Mesenchymal stem cell (in vitro differentiated cells and primary cell): Measurements from ENCODE around the gene CDH4.

ENCODE experiments used
- DNase-seq: peaks from one replicate; pipeline ENCODE4 v3.0.0-alpha.2; 2013
- H2AFZ ChIP-seq: one replicate; pipeline ENCODE4 v1.6.1; 2013; ENCODE audit warnings: low read depth, mild to moderate bottlenecking, control low read depth, inconsistent platforms, low read length, moderate library complexity
- H2AK5ac ChIP-seq: 2 replicates; pipeline ENCODE4 v1.6.1; 2013; ENCODE audit warnings: low read length, moderate library complexity, mild to moderate bottlenecking, inconsistent platforms; ENCODE audit not compliant: severe bottlenecking
- H2BK120ac ChIP-seq: one replicate; pipeline ENCODE4 v1.6.1; 2013; ENCODE audit warnings: low read depth, mild to moderate bottlenecking, inconsistent platforms, low read length, moderate library complexity
- H2BK12ac ChIP-seq, 2 experiments: one replicate each; pipeline ENCODE4 v1.6.1; 2013; ENCODE audit warnings: inconsistent platforms in 2 of 2, low read length in 2 of 2, mild to moderate bottlenecking in 2 of 2, moderate library complexity in 2 of 2, control low read depth in 1 of 2
- H2BK15ac ChIP-seq: one replicate; pipeline ENCODE4 v1.6.1; 2013; ENCODE audit warnings: mild to moderate bottlenecking, low read depth, inconsistent platforms; ENCODE audit not compliant: poor library complexity, severe bottlenecking
- H2BK5ac ChIP-seq: 2 replicates; pipeline ENCODE4 v1.6.1; 2013; ENCODE audit warnings: low read depth, mild to moderate bottlenecking, low read length, control low read depth, inconsistent platforms; ENCODE audit not compliant: poor library complexity, severe bottlenecking
- H3K14ac ChIP-seq, 2 experiments: one replicate each; pipeline ENCODE4 v1.6.1; 2013; ENCODE audit warnings: inconsistent platforms in 2 of 2, low read length in 2 of 2, control low read depth in 1 of 2, mild to moderate bottlenecking in 1 of 2, moderate library complexity in 1 of 2
- H3K18ac ChIP-seq, 2 experiments: one replicate each; pipeline ENCODE4 v1.6.1; 2013; ENCODE audit warnings: inconsistent platforms in 2 of 2, low read length in 2 of 2, control low read depth in 1 of 2, low read depth in 1 of 2, mild to moderate bottlenecking in 1 of 2
- H3K23ac ChIP-seq, 2 experiments: one replicate each; pipeline ENCODE4 v1.6.1; 2013; ENCODE audit warnings: inconsistent platforms in 2 of 2, low read length in 2 of 2, mild to moderate bottlenecking in 2 of 2, moderate library complexity in 2 of 2, control low read depth in 1 of 2
- H3K27ac ChIP-seq: 2 replicates; pipeline ENCODE4 v1.5.1; 2013; ENCODE audit warnings: mild to moderate bottlenecking, moderate library complexity, low read length, control low read depth, inconsistent platforms; ENCODE audit not compliant: poor library complexity, severe bottlenecking
- H3K27me3 ChIP-seq, 2 experiments: 2 replicates each; pipeline versions ENCODE4 v1.6.1 to v1.7.0; 2013; ENCODE audit warnings: low read length in 2 of 2, mild to moderate bottlenecking in 2 of 2, moderate library complexity in 2 of 2, control low read depth in 1 of 2, inconsistent platforms in 1 of 2; ENCODE audit not compliant: control insufficient read depth in 1 of 2, insufficient read depth in 1 of 2
- H3K36me3 ChIP-seq, 2 experiments: 2 replicates each; pipeline versions ENCODE4 v1.6.1 to v1.7.0; 2013; ENCODE audit warnings: low read length in 2 of 2, control low read depth in 1 of 2, inconsistent platforms in 1 of 2, low read depth in 1 of 2, mild to moderate bottlenecking in 1 of 2; ENCODE audit not compliant: insufficient read depth in 2 of 2, control insufficient read depth in 1 of 2
- H3K4ac ChIP-seq, 2 experiments: one replicate each; pipeline ENCODE4 v1.6.1; 2013; ENCODE audit warnings: inconsistent platforms in 2 of 2, low read length in 2 of 2, mild to moderate bottlenecking in 2 of 2, moderate library complexity in 2 of 2, control low read depth in 1 of 2, low read depth in 1 of 2
- H3K4me1 ChIP-seq: 2 replicates; pipeline ENCODE4 v1.6.1; 2013; ENCODE audit warnings: low read depth, low read length, control low read depth; ENCODE audit not compliant: control insufficient read depth, insufficient read depth
- H3K4me2 ChIP-seq: 2 replicates; pipeline ENCODE4 v1.6.1; 2013; ENCODE audit warnings: low read length, mild to moderate bottlenecking, inconsistent platforms; ENCODE audit not compliant: poor library complexity, severe bottlenecking
- H3K4me3 ChIP-seq, 2 experiments: 2 replicates each; pipeline versions ENCODE4 v1.5.1 to v1.7.0; 2013; ENCODE audit warnings: low read length in 2 of 2, mild to moderate bottlenecking in 2 of 2, control low read depth in 1 of 2, low read depth in 1 of 2; ENCODE audit not compliant: insufficient read depth in 1 of 2
- H3K79me1 ChIP-seq: replicated peaks from 2 replicates; pipeline ENCODE4 v1.6.1; 2013; ENCODE audit warnings: mild to moderate bottlenecking, control low read depth, low read length, inconsistent platforms; ENCODE audit not compliant: poor library complexity, severe bottlenecking
- H3K9ac ChIP-seq: 2 replicates; pipeline ENCODE4 v1.7.0; 2013; ENCODE audit warnings: mild to moderate bottlenecking, low read length, moderate library complexity
- H3K9me3 ChIP-seq: 2 replicates; pipeline ENCODE4 v1.7.0; 2013; ENCODE audit warnings: mild to moderate bottlenecking, low read length; ENCODE audit not compliant: control insufficient read depth
- H4K8ac ChIP-seq: one replicate; pipeline ENCODE4 v1.6.1; 2013; ENCODE audit warnings: inconsistent platforms, mild to moderate bottlenecking, low read length, moderate library complexity
- H4K91ac ChIP-seq: one replicate; pipeline ENCODE4 v1.6.1; 2013; ENCODE audit warnings: mild to moderate bottlenecking, low read length, inconsistent platforms
- WGBS: methylation state at CpG from one replicate; pipeline ENCODE4 v1.1.7; 2013; ENCODE audit warnings: mixed read lengths; 5-methylcytosine and 5-hydroxymethylcytosine counted together

The CDH4 gene

GRCh38 chr20:61525781-61526431, 273.8 kb downstream of the CDH4 start:
- WGBS: 62% methylated on average over 19 of the region's 21 CpGs
- Histone ChIP-seq H3K27me3 (peaks cover 4 to 10% of the 10 kb centered on the region in 2 experiments), H2AK5ac (no peak overlapping the region), H3K4ac (no peak overlapping the region), H3K23ac (no peak overlapping the region), H3K27ac (no peak overlapping the region), H3K79me1 (no peaks in the 10 kb centered on the region), H3K4me3 (no peak overlapping the region), H3K4me1 (peaks cover 13% of the 10 kb centered on the region), H3K4me2 (no peak overlapping the region), H4K91ac (no peak overlapping the region), H3K18ac (no peak overlapping the region), H2BK15ac (no peak overlapping the region), H3K9ac (no peak overlapping the region), H2BK12ac (no peak overlapping the region), H2AFZ (no peak overlapping the region), H3K36me3 (no peaks in the 10 kb centered on the region), H3K14ac (no peak overlapping the region), H3K9me3 (no peaks in the 10 kb centered on the region), H2BK5ac (no peak overlapping the region), H2BK120ac (no peak overlapping the region), H4K8ac (no peak overlapping the region)
- DNase-seq: peak; percentile 60

GRCh38 chr20:61526907-61527306, 274.8 kb downstream of the CDH4 start:
- H4K8ac ChIP-seq: no peak overlapping the region
- H3K4me2 ChIP-seq: no peak overlapping the region
- H3K4me1 ChIP-seq: peaks cover 8% of the 10 kb centered on the region
- no peak for DNase-seq
- no peaks in the 10 kb centered on the region for H3K36me3 ChIP-seq
- no peak overlapping the region for H2BK120ac ChIP-seq
- no peaks in the 10 kb centered on the region for H3K9me3 ChIP-seq
- no peak overlapping the region for H3K23ac ChIP-seq
- H3K14ac ChIP-seq: no peak overlapping the region
- H3K4me3 ChIP-seq: no peak overlapping the region
- H2BK12ac ChIP-seq: no peak overlapping the region
- peaks cover 4 to 10% of the 10 kb centered on the region in 2 experiments for H3K27me3 ChIP-seq
- no peak overlapping the region for H2BK15ac ChIP-seq
- no peak overlapping the region for H3K18ac ChIP-seq
- H3K79me1 ChIP-seq: no peaks in the 10 kb centered on the region
- H3K9ac ChIP-seq: no peak overlapping the region
- no peak overlapping the region for H2BK5ac ChIP-seq
- 95% methylated on average over 13 of the region's 13 CpGs for WGBS
- H4K91ac ChIP-seq: no peak overlapping the region
- H3K27ac ChIP-seq: no peak overlapping the region
- H2AK5ac ChIP-seq: no peak overlapping the region
- no peak overlapping the region for H2AFZ ChIP-seq
- no peak overlapping the region for H3K4ac ChIP-seq

GRCh38 chr20:61527626-61528025, 275.6 kb downstream of the CDH4 start:
- no peak overlapping the region for H3K27ac ChIP-seq

GRCh38 chr20:61528591-61528990, 276.5 kb downstream of the CDH4 start:
- Histone ChIP-seq H3K79me1 (no peaks in the 10 kb centered on the region), H3K27me3 (peaks cover 4 to 11% of the 10 kb centered on the region in 2 experiments), H2BK120ac (no peak overlapping the region), H2AK5ac (no peak overlapping the region), H2BK12ac (no peak overlapping the region), H3K4ac (no peak overlapping the region), H2AFZ (no peak overlapping the region), H3K23ac (no peak overlapping the region), H3K18ac (no peak overlapping the region), H4K8ac (no peak overlapping the region), H3K4me2 (no peak overlapping the region), H3K27ac (no peak overlapping the region), H4K91ac (no peak overlapping the region), H3K9ac (no peak overlapping the region), H3K36me3 (no peaks in the 10 kb centered on the region), H2BK5ac (no peak overlapping the region), H2BK15ac (no peak overlapping the region), H3K9me3 (no peaks in the 10 kb centered on the region), H3K4me1 (peaks cover 8% of the 10 kb centered on the region), H3K4me3 (no peak overlapping the region), H3K14ac (no peak overlapping the region)
- DNase-seq: no peak
- 90% methylated on average over 8 of the region's 9 CpGs for WGBS

More at GRCh38 chr20:61527626-61528025, 275.6 kb downstream of the CDH4 start:
- H2BK120ac ChIP-seq: no peak overlapping the region
- no peaks in the 10 kb centered on the region for H3K36me3 ChIP-seq
- no peak overlapping the region for H4K8ac ChIP-seq
- no peaks in the 10 kb centered on the region for H3K9me3 ChIP-seq
- no peak overlapping the region for H3K4me2 ChIP-seq
- no peak overlapping the region for H3K14ac ChIP-seq
- H2BK15ac ChIP-seq: no peak overlapping the region
- H3K9ac ChIP-seq: no peak overlapping the region
- no peak overlapping the region for H4K91ac ChIP-seq
- no peak overlapping the region for H3K18ac ChIP-seq
- H2AK5ac ChIP-seq: no peak overlapping the region
- 92% methylated on average over 11 of the region's 11 CpGs for WGBS
- H3K4ac ChIP-seq: no peak overlapping the region
- no peak overlapping the region for H2BK12ac ChIP-seq
- DNase-seq: no peak
- no peak overlapping the region for H2AFZ ChIP-seq
- peaks cover 8% of the 10 kb centered on the region for H3K4me1 ChIP-seq
- no peak overlapping the region for H2BK5ac ChIP-seq
- H3K23ac ChIP-seq: no peak overlapping the region
- no peaks in the 10 kb centered on the region for H3K79me1 ChIP-seq
- no peak overlapping the region for H3K4me3 ChIP-seq
- peaks cover 4 to 10% of the 10 kb centered on the region in 2 experiments for H3K27me3 ChIP-seq
